ENCODE data around the gene VPS54. TPM values are rescaled to one million over a fixed set of nuclear protein-coding genes. Genes with fewer than 3 reads are reported as not detected.

The VPS54 gene
- total and polyA plus RNA-seq, 4 donors = 12.5 to 49.3 (median 15.7) TPM

- TF ChIP-seq CTCF (IDR thresholded peaks at IDR 0.05; ENCODE audit: control extremely low read depth, extremely low read depth) = no peak
- Histone ChIP-seq H3K9me3 (ENCODE audit: control insufficient read depth in 4 of 4, insufficient read depth in 3 of 4, low read length in 3 of 4) (peaks cover 0 to 5% (median 0%) of the 10 kb centered on the region in 4 donors), H3K36me3 (ENCODE audit: control insufficient read depth in 4 of 4, insufficient read depth in 4 of 4, low read length in 4 of 4) (peaks cover 1 to 34% (median 10%) of the 10 kb centered on the region in 4 donors), H3K4me1 (ENCODE audit: control insufficient read depth in 5 of 5, insufficient read depth in 5 of 5, low read length in 5 of 5) (peaks cover 0 to 43% (median 1%) of the 10 kb centered on the region in 5 donors), H3K27ac (ENCODE audit: low read depth in 1 of 2, low read length in 1 of 2) (peak overlapping the region in 1 of 2 donors; percentile 92), H3K4me3 (no peak overlapping the region), H3K27me3 (ENCODE audit: control insufficient read depth in 3 of 3, insufficient read depth in 3 of 3, low read length in 2 of 3) (no peaks in the 10 kb centered on the region), H3K9ac (ENCODE audit: insufficient read depth in 1 of 2, low read length in 2 of 2) (no peak overlapping the region)
- DNase-seq = no peak
- 87 to 94% methylated on average over 3 of the region's 3 CpGs for WGBS, 2 donors
- no peak for ATAC-seq (ENCODE audit: insufficient read depth, low FRiP score)
Measured at GRCh38 chr2:63875559-63876245, 143.5 kb downstream of the VPS54 start.

- H3K27ac ChIP-seq (ENCODE audit: low read depth in 1 of 2, low read length in 1 of 2) = peak overlapping the region in 1 of 2 donors; percentile 92
- ATAC-seq (ENCODE audit: insufficient read depth, low FRiP score) (no peak), DNase-seq (peak in 1 of 3 donors; percentile 32)
- H3K9ac ChIP-seq (ENCODE audit: insufficient read depth in 1 of 2, low read length in 2 of 2) = no peak overlapping the region
- peaks cover 0 to 5% (median 0%) of the 10 kb centered on the region in 4 donors for H3K9me3 ChIP-seq (ENCODE audit: control insufficient read depth in 4 of 4, insufficient read depth in 3 of 4, low read length in 3 of 4)
- no peak overlapping the region for H3K4me3 ChIP-seq
- WGBS, 2 donors = 75 to 76% methylated on average over 1 of the region's 1 CpG
- no peaks in the 10 kb centered on the region for H3K27me3 ChIP-seq (ENCODE audit: control insufficient read depth in 3 of 3, insufficient read depth in 3 of 3, low read length in 2 of 3)
- H3K4me1 ChIP-seq (ENCODE audit: control insufficient read depth in 5 of 5, insufficient read depth in 5 of 5, low read length in 5 of 5) = peaks cover 0 to 45% (median 1%) of the 10 kb centered on the region in 5 donors
- peaks cover 1 to 30% (median 10%) of the 10 kb centered on the region in 4 donors for H3K36me3 ChIP-seq (ENCODE audit: control insufficient read depth in 4 of 4, insufficient read depth in 4 of 4, low read length in 4 of 4)
- TF ChIP-seq CTCF (IDR thresholded peaks at IDR 0.05; ENCODE audit: control extremely low read depth, extremely low read depth) = no peak
Measured at GRCh38 chr2:63875131-63875527, 144.1 kb downstream of the VPS54 start.

GRCh38 chr2:63874204-63875130, 144.8 kb downstream of the VPS54 start:
- Histone ChIP-seq H3K4me1 (ENCODE audit: control insufficient read depth in 5 of 5, insufficient read depth in 5 of 5, low read length in 5 of 5) (peaks cover 0 to 45% (median 1%) of the 10 kb centered on the region in 5 donors), H3K27me3 (ENCODE audit: control insufficient read depth in 3 of 3, insufficient read depth in 3 of 3, low read length in 2 of 3) (no peaks in the 10 kb centered on the region), H3K9ac (ENCODE audit: insufficient read depth in 1 of 2, low read length in 2 of 2) (no peak overlapping the region), H3K36me3 (ENCODE audit: control insufficient read depth in 4 of 4, insufficient read depth in 4 of 4, low read length in 4 of 4) (peaks cover 1 to 30% (median 10%) of the 10 kb centered on the region in 4 donors), H3K9me3 (ENCODE audit: control insufficient read depth in 4 of 4, insufficient read depth in 3 of 4, low read length in 3 of 4) (peaks cover 0 to 5% (median 0%) of the 10 kb centered on the region in 4 donors), H3K4me3 (no peak overlapping the region), H3K27ac (ENCODE audit: low read depth in 1 of 2, low read length in 1 of 2) (peak overlapping the region in 1 of 2 donors; percentile 92)
- DNase-seq (no peak), ATAC-seq (ENCODE audit: insufficient read depth, low FRiP score) (no peak)
- TF ChIP-seq CTCF (IDR thresholded peaks at IDR 0.05; ENCODE audit: control extremely low read depth, extremely low read depth) = no peak
- WGBS, 2 donors = 98 to 99% methylated on average over 5 of the region's 5 CpGs

Data from lung (tissue), 12 donors.